HepG2 (cell line): ENCODE measurements around the gene SRSF4. TPM values are rescaled to one million over a fixed set of nuclear protein-coding genes. Genes with fewer than 3 reads are reported as not detected.

Experiments used
- ATAC-seq: fragments of 200-7000 bp; cut with Tn5 transposase; 3 replicates; pipeline ENCODE4 v1.9.1; 2020; ENCODE audit warnings: mild to moderate bottlenecking, moderate library complexity
- BruUV-seq: library from RNA; stranded (reverse); fragments of 400-500 nt; replicated peaks from 2 replicates; lab custom pipeline; 2021; lab: Mats Ljungman, UMichigan
- CTCF ChIA-PET: fragments of 300-600 bp; formaldehyde crosslinking; extraction: SDS; loops from one replicate; lab custom pipeline; 2021; ENCODE audit warnings: low total read pairs, inconsistent platforms, low intra/inter-chr PET ratio; lab: Yijun Ruan, JAX
- POLR2A ChIA-PET: fragments of 350-600 bp; sonication (Branson Sonifier 250); formaldehyde crosslinking; loops from one replicate; lab custom pipeline; 2020; ENCODE audit warnings: antibody characterized with exemption, inconsistent platforms; lab: Yijun Ruan, JAX
- DNase-seq: peaks from one replicate; pipeline ENCODE4 v3.0.0-alpha.2; 2015; ENCODE audit warnings: low spot score
- FAIRE-seq: peaks from 3 replicates; lab custom pipeline; 2011; peaks lifted over from hg19 to GRCh38; lab: Jason Lieb, UNC
- H2AFZ ChIP-seq: one replicate; pipeline ENCODE4 v1.6.1; 2011; ENCODE audit warnings: low read length, inconsistent platforms
- H3K27ac ChIP-seq: fragments of 300-600 bp; 3 replicates; pipeline ENCODE4 v1.8.0; 2011; ENCODE audit warnings: mixed run types, mild to moderate bottlenecking, mixed read lengths, low read length, inconsistent platforms; ENCODE audit not compliant: insufficient read depth; ENCODE audit errors: extremely low read length
- H3K27me3 ChIP-seq, 2 experiments: fragments of 200-600 bp in 1 of 2; 2 replicates in 1 of 2; 3 replicates in 1 of 2; pipeline versions ENCODE4 v1.6.0 to v1.8.0; 2011; ENCODE audit warnings: low read length in 2 of 2, mild to moderate bottlenecking in 2 of 2, moderate library complexity in 2 of 2, inconsistent platforms in 1 of 2; ENCODE audit not compliant: insufficient read depth in 2 of 2, control insufficient read depth in 1 of 2
- H3K36me3 ChIP-seq, 2 experiments: fragments of 200-600 bp in 1 of 2; replicated peaks in 1 of 2; 2 replicates in 1 of 2; 3 replicates in 1 of 2; pipeline versions ENCODE4 v1.5.1 to v1.8.0; 2011; ENCODE audit warnings: low read length in 2 of 2, inconsistent platforms in 1 of 2; ENCODE audit not compliant: insufficient read depth in 2 of 2, control insufficient read depth in 1 of 2
- H3K4me1 ChIP-seq: 2 replicates; pipeline ENCODE4 v1.5.1; 2012; ENCODE audit warnings: low read length, inconsistent platforms; ENCODE audit not compliant: insufficient read depth
- H3K4me2 ChIP-seq: 2 replicates; pipeline ENCODE4 v1.6.0; 2011; ENCODE audit warnings: low read depth, low read length, inconsistent platforms
- H3K4me3 ChIP-seq, 3 experiments: fragments of 200-600 bp in 1 of 3; sonication (generic), shearing (Covaris generic) in 1 of 3; replicated peaks in 1 of 3; 2 replicates each; pipeline ENCODE4 v1.5.1; 2011 to 2016; ENCODE audit warnings: low read length in 3 of 3, inconsistent platforms in 2 of 3, low read depth in 2 of 3, mild to moderate bottlenecking in 2 of 3, control low read depth in 1 of 3, mixed read lengths in 1 of 3; ENCODE audit not compliant: insufficient read depth in 1 of 3
- H3K79me2 ChIP-seq: one replicate; pipeline ENCODE4 v1.6.1; 2011; ENCODE audit warnings: low read length, inconsistent platforms; ENCODE audit not compliant: insufficient read depth
- H3K9ac ChIP-seq: 2 replicates; pipeline ENCODE4 v1.6.0; 2011; ENCODE audit warnings: mild to moderate bottlenecking, low read depth, low read length, inconsistent platforms; ENCODE audit not compliant: insufficient read depth
- H3K9me3 ChIP-seq: 2 replicates; pipeline ENCODE4 v1.5.1; 2012; ENCODE audit warnings: mild to moderate bottlenecking, low read length
- H4K20me1 ChIP-seq: 2 replicates; pipeline ENCODE4 v1.6.0; 2011; ENCODE audit warnings: inconsistent platforms, mild to moderate bottlenecking, low read length, moderate library complexity; ENCODE audit not compliant: insufficient read depth
- CHD4 ChIP-seq: fragments of 200-600 bp; sonication (generic); IDR thresholded peaks from 2 replicates; pipeline ENCODE4 v1.7.0; 2017; ENCODE audit warnings: mild to moderate bottlenecking, low read length, borderline replicate concordance
- KDM1A ChIP-seq: IDR thresholded peaks from 2 replicates; pipeline ENCODE4 v1.6.1; 2016; ENCODE audit warnings: missing compliant biosample characterization
- LCORL ChIP-seq, 2 experiments: fragments of 450-650 bp in 1 of 2; sonication (generic) in 1 of 2; formaldehyde crosslinking in 1 of 2; IDR thresholded peaks; 2 replicates each; pipeline versions ENCODE4 v1.5.0 to v1.6.1; 2017 to 2020; ENCODE audit warnings: antibody characterized with exemption in 1 of 2, missing genetic modification reagents in 1 of 2
- SOX6 ChIP-seq, 2 experiments: fragments of 450-650 bp in 1 of 2; sonication (generic) in 1 of 2; formaldehyde crosslinking in 1 of 2; IDR thresholded peaks; 2 replicates each; pipeline versions ENCODE4 v1.4.0 to v1.6.1; 2017 to 2020; ENCODE audit warnings: antibody characterized with exemption in 1 of 2, mild to moderate bottlenecking in 1 of 2, missing genetic modification reagents in 1 of 2
- ZBTB4 ChIP-seq: sonication (generic); formaldehyde crosslinking; IDR thresholded peaks from 2 replicates; pipeline ENCODE4 v1.4.0; 2020; ENCODE audit warnings: missing genetic modification reagents, mild to moderate bottlenecking, borderline replicate concordance
- ZMYM3 ChIP-seq: sonication (generic); formaldehyde crosslinking; IDR thresholded peaks from 2 replicates; pipeline ENCODE4 v1.5.1; 2020; ENCODE audit warnings: mild to moderate bottlenecking, missing genetic modification reagents
- ZNF24 ChIP-seq: fragments of 450-650 bp; IDR thresholded peaks from 2 replicates; pipeline ENCODE4 v1.6.1; 2017; ENCODE audit warnings: antibody characterized with exemption, mild to moderate bottlenecking
- ZNF33A ChIP-seq: sonication (generic); formaldehyde crosslinking; IDR thresholded peaks from 2 replicates; pipeline ENCODE4 v1.5.1; 2020; ENCODE audit warnings: missing genetic modification reagents, mild to moderate bottlenecking, moderate library complexity, borderline replicate concordance
- ZNF629 ChIP-seq: sonication (generic); formaldehyde crosslinking; conservative IDR thresholded peaks from 2 replicates; pipeline ENCODE4 v1.5.0; 2020; ENCODE audit warnings: missing genetic modification reagents
- ZNF768 ChIP-seq: sonication (generic); formaldehyde crosslinking; IDR thresholded peaks from 2 replicates; pipeline ENCODE4 v1.4.0; 2020; ENCODE audit warnings: missing genetic modification reagents
- WGBS: methylation state at CpG from one replicate; pipeline ENCODE4 v1.1.6; 2017; ENCODE audit warnings: low lambda C conversion rate; 5-methylcytosine and 5-hydroxymethylcytosine counted together
- in situ Hi-C: cut with HindIII; loops from 2 replicates; pipeline ENCODE4 v1.10.0; 2017; ENCODE audit warnings: low pct_unique_long_range_greater_than_20kb; ENCODE audit not compliant: extremely low pct_ligation_motif_present
- intact Hi-C: fragments of 100-400 bp; cut with micrococcal nuclease; formaldehyde crosslinking; loops from one replicate; pipeline ENCODE4 v1.10.0; 2022; ENCODE audit not compliant: unreplicated experiment
- polyA plus RNA-seq, 8 experiments: library from polyadenylated mRNA; depleted of rRNA in 3 of 8; stranded (reverse) in 7 of 8; unstranded in 1 of 8; fragments of >200 nt; fragmentation: Illumina TruSeq in 4 of 8; extraction: Trizol in 4 of 8; gene quantifications; 2 replicates each; pipeline versions ENCODE4 v1.2.1 to v1.2.3, GENCODE V29; 2011 to 2016; ENCODE audit warnings: low read depth in 4 of 8, missing spikeins in 1 of 8, mixed read lengths in 1 of 8; ENCODE audit not compliant: insufficient read depth in 1 of 8
- total RNA-seq, 5 experiments: library from RNA; depleted of rRNA; stranded (reverse); fragments of >200 nt; fragmentation: Illumina TruSeq; extraction: Trizol; gene quantifications; 2 replicates each; pipeline ENCODE4 v1.2.3, GENCODE V29; 2016; ENCODE audit warnings: low read depth in 1 of 5

The SRSF4 gene
- total and polyA plus RNA-seq, 2 of the 13 experiments (the other 11 are each of a cell fraction or from before 2014, with no cell fraction given), result 37.7 to 50.9 TPM

- POLR2A ChIA-PET, result interaction anchor here (1.6 to 1.9 kb wide), 2 partner anchors 9 to 48 kb away, joined by 4 to 9 read pairs; partner anchors contain the start of gene SRSF4
Measured at GRCh38 chr1:29230204-29230552, 48.5 kb upstream of the SRSF4 start.

More at GRCh38 chr1:29230204-29230552, 48.5 kb upstream of the SRSF4 start:
- Histone ChIP-seq H3K27me3 (peaks cover 0 to 14% of the 10 kb centered on the region in 2 experiments; a peak in 1 of 5 replicates), H3K9me3 (no peaks in the 10 kb centered on the region), H3K4me1 (peaks cover 59% of the 10 kb centered on the region), H3K4me2 (peak overlapping the region; percentile 94), H2AFZ (no peak overlapping the region), H3K36me3 (no peaks in the 10 kb centered on the region; a peak in 1 of 5 replicates), H3K27ac (peak overlapping the region; percentile 43), H4K20me1 (no peaks in the 10 kb centered on the region), H3K9ac (peak overlapping the region; percentile 74), H3K4me3 (peak overlapping the region; percentile 72 to 83 (median 82)), H3K79me2 (peaks cover 16% of the 10 kb centered on the region)
- TF ChIP-seq SOX6 (IDR thresholded peaks at IDR 0.05) (no peak), SOX6 (CRISPR knock-in tag; IDR thresholded peaks at IDR 0.05) (peak; percentile 1; the same call in 1 of the 2 replicates), CHD4 (peak; percentile 91), ZBTB4 (CRISPR knock-in tag) (no peak), ZNF33A (CRISPR knock-in tag) (no peak), ZNF629 (peak; percentile 95), ZNF768 (CRISPR knock-in tag) (no peak), ZNF24 (0 out of 2 replicates have a peak, but pooled peaks have one; percentile 12), ZMYM3 (peak; percentile 59; the same call in 1 of the 2 replicates), KDM1A (CRISPR knock-in tag) (peak; percentile 74; the same call in 1 of the 2 replicates), LCORL (IDR thresholded peaks at IDR 0.05) (no peak), LCORL (CRISPR knock-in tag; IDR thresholded peaks at IDR 0.05) (peak; percentile 8; the same call in 1 of the 2 replicates)
- in situ Hi-C loops, result loop anchor here (10.0 kb wide), 3 partner anchors 225 to 875 kb away; no protein-coding TSS in a partner anchor
- WGBS, result 7% methylated on average over 4 of the region's 4 CpGs
- intact Hi-C loops, result loop anchor here (10.0 kb wide), 2 partner anchors 115 to 1475 kb away; no protein-coding TSS in a partner anchor
- BruUV-seq, result no TSS peak
- ATAC-seq, result no peak
- no peak for FAIRE-seq
- DNase-seq, result no peak
- CTCF ChIA-PET, result no interaction called here
